Effector CD4-positive, alpha-beta T cell (primary cell): ENCODE results near the gene SECISBP2L.

ENCODE experiments used
- DNase-seq: peaks from one replicate; pipeline ENCODE4 v3.0.0-alpha.2; 2020

Gene SECISBP2L

GRCh38 chr15:49055630-49056029, 9.4 kb upstream of the SECISBP2L start:
- no peak for DNase-seq

- no peak for DNase-seq
Measured at GRCh38 chr15:49052662-49053061, 6.4 kb upstream of the SECISBP2L start.

DNA sequence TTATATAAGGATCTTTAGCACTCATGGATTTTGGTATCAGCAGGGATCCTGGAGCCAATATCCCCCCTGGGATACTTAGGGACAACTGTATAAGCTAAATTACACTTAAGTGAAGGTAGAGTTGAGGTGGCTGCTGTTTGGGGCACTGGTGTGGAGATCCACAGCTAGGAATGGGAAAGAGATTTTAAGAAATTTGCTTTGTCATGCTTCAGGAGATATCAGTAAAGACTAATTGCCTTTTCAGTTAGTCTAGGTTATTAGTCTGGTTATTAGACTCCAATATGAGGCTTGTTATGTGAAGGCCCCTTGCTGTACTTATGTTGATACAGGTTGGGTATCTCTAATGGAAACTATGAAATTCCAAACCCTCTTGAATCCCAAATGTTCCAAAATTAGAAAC, 1.2 kb upstream of the SECISBP2L start:
- no peak for DNase-seq

DNA sequence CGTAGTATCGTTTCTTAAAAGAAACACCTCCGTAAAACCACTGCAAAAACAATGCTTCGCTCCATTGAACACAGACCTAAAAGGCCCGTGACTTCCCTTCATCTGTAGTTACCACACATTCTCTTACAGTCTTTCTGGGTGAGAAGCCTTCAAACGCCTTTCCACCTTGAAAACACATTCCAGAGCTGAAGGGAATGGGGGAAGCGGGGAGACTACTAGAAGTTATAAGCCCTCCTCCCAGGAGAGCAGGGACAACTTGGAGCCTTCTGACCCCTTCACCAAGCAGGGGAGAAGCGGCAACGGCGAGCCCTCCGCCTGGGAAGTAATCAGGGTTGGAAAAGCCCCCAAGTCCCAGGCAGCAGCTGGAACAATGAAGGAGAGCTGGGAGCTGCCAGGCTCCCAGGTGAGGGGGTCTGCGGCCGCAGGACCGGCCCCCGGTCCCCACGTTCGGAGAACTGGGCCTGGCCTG, 461 bp downstream of the SECISBP2L start:
- no peak for DNase-seq

- no peak for DNase-seq
Measured at GRCh38 chr15:49044766-49045606, 1.3 kb downstream of the SECISBP2L start.

DNA sequence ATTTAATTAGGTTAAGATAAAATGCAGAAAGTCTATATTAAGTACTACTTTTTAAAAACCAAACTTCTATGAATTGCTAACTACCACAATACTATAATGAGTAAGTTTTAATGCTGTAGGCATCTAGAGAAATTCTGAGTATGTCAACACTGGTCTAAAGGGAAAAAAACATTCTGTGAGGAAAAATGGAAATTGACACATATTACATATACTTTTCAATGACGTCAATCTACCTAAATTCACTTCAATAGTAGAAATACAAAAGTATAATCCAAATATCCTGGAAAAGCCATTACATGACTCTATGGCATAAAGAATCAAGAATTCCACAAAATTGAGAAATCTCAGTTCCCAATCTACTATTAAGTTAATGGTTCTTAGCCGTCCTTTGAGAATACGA, 2.2 kb downstream of the SECISBP2L start:
- no peak for DNase-seq

DNA sequence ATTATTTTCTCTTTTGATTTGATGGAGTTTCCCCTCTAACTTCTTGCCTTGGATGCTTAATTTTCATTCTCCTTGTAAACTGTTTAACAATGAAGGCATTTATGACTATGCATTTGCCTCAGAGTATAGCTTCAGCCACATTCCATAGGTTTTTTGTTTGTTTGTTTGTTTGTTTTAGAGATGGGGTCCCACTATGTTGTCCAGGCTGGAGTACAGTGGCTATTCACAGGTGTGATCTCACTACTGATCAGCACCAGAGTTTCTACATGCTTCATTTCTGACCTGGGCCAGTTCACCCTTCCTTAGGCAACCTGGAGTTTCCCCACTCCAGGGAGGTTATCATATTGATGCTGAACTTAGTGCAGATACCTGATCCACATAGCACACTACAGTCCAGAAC, 4.1 kb downstream of the SECISBP2L start:
- DNase-seq: no peak

- DNase-seq: no peak
Measured at GRCh38 chr15:49041426-49041825, 4.8 kb downstream of the SECISBP2L start.

DNA sequence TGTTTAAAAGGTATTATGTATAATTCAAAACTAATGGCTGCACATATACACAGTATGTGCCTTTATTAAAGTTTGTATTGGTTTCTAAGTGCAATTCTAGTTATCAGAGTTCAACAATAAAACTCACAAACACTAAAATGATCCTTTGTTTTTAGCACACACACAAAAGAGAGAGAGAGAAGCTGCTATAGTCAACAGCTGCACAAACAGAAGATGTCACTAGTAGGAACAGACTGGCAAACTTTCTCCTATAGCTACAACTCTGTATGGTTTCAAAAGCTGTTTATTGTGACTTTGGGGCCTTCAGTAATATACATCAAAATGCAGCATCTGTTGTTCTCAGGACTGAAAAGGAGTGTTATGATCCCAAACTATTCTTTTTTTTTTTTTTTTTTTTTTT, 6.1 kb downstream of the SECISBP2L start:
- no peak for DNase-seq

DNA sequence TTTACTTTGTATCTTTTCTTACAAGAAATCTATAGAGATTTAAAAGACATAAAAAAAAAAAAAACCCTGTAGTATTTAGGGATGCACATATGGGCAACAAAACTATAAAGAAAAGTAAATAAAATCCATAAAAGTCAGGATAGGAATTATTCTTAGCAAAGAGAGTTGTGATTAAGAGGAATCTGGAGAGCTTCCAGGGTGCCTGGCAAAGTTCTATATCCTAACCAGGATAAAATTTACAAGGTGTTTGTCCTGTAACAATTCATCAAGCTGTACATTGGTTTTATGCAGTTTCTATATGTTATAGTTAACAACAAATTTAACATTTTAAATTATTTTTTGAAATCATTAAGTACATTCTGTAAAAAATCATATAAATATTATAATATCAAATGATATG, 7.9 kb downstream of the SECISBP2L start:
- DNase-seq: no peak

DNA sequence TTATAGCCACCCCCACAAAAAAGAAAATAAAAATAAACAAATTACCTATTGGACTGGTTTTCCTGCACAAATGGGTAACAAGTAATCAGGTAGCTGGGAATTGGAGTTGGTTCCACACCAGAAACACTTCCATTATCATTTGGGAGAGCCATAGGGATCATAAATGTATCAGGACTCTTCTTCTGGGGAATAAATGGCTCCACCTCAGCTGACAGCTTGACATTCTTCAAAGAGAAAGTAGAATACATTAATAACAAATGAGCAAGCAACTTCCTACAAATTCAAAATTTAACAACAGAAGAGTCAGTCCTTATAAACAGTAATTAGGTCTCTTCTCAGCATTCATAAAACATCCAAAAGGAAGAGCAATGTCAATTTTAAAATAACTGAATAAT, 8.7 kb downstream of the SECISBP2L start:
- no peak for DNase-seq

DNA sequence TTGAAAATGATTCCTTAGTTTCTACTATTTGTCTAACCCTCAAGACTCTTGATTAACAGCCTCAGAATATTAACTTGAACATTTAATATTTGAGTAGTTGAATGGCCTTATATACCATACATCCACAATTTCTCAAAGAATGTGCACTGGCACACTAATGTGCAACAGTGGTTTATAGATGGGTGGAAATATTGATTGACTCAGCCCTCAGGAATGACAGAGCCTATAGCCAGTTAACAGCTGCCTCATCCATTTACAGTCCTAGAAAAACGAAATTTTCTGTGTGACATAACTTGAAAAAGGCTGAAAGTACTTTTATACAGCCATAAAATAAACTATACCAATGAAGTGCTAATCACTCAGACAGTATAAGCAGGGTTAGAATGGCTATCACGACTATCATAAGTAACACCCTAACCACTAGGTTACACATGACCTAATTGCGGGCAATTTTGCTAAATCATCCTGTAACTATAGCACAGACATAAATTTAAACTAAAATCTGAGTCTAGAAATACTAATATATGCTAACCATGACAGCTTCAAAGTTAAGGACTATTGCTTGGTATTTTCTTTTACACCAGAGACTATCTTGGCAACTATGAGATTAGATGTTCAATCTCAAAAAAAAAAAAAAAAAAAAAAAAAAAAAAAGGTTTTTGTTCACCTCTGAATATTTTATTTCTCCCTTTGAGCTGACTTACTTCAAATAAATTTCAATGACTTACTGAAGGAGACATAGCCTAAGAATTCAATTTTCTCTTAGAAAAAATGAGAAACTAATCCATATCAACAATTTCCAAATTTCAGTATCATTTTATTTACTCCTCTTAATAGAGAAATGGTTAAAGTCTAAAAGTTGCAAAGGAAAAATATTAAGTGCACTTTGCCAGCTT, 9.3 kb downstream of the SECISBP2L start:
- DNase-seq: no peak

DNA sequence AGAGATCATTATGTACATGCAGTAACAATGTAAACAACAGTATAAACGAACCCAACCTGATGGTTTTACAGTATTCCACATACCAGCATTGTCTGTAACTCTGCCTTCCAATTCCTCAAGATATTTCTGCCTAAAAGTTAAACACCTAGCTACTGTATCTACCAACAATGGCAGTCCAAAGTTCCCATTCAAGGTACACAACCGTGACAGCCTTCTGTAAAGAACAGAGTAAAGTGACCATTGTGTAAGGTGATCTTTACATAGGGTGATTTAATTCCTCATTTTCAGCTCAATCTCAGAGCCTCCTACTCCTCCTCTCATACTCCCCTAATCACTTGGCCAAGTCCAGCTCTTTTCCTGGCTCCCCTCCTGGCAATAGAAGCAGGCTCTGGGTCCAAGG, 10.4 kb downstream of the SECISBP2L start:
- no peak for DNase-seq

DNA sequence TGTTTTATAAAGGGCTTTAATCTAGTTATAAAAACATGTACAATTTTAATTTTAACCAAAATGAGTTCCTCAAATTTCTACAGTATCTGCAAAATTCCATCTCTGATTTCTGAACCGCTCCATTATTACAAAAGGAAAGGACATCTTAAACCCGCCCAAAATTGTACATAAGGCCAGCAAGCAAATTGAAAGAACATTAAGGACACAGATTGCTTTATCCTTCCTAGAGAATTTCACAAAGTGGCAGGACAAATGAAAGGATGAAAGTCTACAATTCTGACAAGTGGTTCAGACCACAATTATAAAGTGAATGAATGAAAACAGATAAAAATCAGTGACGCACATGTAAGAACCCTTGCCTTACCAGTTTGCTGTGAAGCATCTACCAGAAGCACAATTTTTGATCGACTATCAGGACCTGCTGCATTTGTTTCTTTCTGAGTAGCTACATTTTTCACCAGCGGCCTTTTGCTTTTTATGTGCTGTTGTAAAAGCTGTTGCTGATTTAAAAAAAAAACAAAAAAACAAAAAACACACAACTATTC, 13.6 kb downstream of the SECISBP2L start:
- DNase-seq: no peak

DNA sequence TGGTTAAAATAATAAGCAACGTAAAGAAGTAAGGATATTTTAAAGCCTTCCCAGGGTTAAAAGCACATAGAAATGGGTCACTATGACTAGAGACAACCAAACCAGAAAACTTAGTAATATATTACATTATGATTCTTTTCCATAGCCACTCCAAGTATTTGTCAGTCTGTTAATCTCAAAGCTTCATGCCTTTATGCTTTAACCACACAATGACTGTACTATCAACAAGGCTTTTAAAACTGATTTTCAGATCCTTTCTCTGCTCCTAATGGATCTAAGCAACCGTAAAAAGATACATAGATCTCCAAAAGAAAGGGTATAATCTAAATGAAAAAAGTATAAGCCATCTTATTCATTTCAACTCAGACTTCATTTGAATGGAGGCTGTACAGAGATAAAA, 14.4 kb downstream of the SECISBP2L start:
- no peak for DNase-seq

GRCh38 chr15:49026700-49027099, 19.5 kb downstream of the SECISBP2L start:
- DNase-seq: no peak

DNA sequence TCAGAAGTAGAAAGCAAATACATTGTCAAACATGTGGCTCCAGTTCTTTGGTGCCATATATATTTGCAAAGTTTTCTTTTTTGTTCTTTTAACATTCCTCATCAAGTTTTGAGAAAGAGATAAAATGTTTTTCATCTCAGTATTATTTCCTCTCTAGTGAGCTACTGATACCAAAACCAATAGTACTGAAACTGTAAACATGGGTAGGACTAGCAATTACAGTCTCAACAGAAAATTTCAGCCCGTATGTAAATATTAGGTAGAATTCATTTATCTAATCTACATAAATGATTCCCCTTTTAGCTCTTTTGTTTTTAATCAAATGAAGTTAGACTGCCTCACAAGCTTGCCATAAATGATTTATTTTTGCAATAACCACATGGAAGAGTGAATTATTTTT, 21.4 kb downstream of the SECISBP2L start:
- no peak for DNase-seq

- no peak for DNase-seq
Measured at GRCh38 chr15:49023354-49023753, 22.9 kb downstream of the SECISBP2L start.

GRCh38 chr15:49015896-49016295, 30.4 kb downstream of the SECISBP2L start:
- no peak for DNase-seq

GRCh38 chr15:48999314-48999713, 46.9 kb downstream of the SECISBP2L start:
- DNase-seq: no peak

DNA sequence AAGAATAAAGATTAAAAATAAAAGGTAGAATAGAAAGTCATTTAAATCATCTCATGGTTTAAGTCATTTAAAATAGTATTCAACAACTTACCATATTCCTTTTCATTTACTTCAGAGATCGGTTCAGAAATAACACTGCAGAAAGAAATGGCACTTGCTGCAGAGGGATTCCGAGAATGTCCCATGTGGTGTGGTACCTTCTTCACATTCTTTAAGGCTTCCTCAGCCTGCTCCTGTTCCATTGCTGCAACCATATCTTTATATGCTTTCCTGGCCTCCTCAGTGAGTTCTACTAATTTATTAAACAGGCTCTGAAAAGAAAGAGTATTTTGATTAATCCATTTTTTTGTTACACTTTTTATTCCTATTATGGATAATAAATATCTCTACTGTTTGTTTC, 50.0 kb downstream of the SECISBP2L start:
- DNase-seq: no peak

DNA sequence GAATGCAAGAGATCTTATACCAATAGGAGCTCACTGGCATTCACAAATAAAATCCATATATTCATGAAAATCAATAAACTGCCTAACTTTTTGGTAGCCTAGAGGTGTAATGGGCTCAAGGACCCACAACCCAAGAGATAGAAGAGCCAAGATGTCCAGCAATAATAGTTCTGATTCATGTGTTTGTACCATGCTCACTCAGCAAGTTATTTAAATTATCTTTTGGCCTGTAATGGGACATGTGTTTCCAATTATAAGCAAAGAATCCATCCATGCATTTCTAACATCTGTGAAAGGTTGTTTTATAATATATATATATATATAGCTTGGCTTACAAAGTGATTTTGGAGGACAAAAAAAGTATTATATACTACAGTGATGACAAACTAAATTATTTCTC, 52.9 kb downstream of the SECISBP2L start:
- DNase-seq: no peak

- DNase-seq: no peak
Measured at GRCh38 chr15:48992545-48992944, 53.7 kb downstream of the SECISBP2L start.

DNA sequence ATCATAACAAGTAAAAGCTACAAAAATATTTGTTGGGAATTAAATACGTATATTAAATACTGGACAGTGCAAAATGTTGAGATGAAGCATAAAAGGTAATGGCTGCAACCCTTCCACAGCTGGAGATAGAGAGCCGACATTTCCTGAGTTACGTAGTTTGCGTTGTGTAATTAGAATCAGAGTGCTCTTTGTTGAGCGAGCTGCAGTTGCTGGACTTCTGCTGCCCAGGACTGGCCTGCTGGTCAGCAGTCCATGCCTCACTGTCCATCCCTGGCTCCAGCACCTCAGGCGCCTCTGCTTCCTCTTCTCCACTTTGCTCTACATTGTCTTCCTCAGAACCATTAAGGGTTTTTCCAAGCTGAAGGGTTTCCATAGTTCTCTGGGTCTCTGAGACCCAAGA, 54.1 kb downstream of the SECISBP2L start:
- DNase-seq: no peak
